HepG2 (cell line): Measurements from ENCODE around the gene KRT17. TPM values are rescaled to one million over a fixed set of nuclear protein-coding genes. Genes with fewer than 3 reads are reported as not detected.

Source experiments
- BORCS8-MEF2B ChIP-seq: sonication (generic); formaldehyde crosslinking; IDR thresholded peaks from 2 replicates; pipeline ENCODE4 v1.8.0; 2022; ENCODE audit warnings: mild to moderate bottlenecking, missing genetic modification reagents
- DNMT3B ChIP-seq: conservative IDR thresholded peaks from 2 replicates; pipeline ENCODE4 v1.6.1; 2016; ENCODE audit warnings: missing biosample characterization, control low read depth
- GATAD2A ChIP-seq: IDR thresholded peaks from 2 replicates; pipeline ENCODE4 v1.6.1; 2016
- HDAC2 ChIP-seq: sonication (generic); formaldehyde crosslinking; IDR thresholded peaks from 2 replicates; pipeline ENCODE4 v1.4.0; 2020; ENCODE audit warnings: missing genetic modification reagents
- HMGA1 ChIP-seq: sonication (generic); formaldehyde crosslinking; conservative IDR thresholded peaks from 2 replicates; pipeline ENCODE4 v1.4.0; 2020; ENCODE audit warnings: missing genetic modification reagents
- HNF4A ChIP-seq: sonication (generic); formaldehyde crosslinking; IDR thresholded peaks from 2 replicates; pipeline ENCODE4 v1.4.0; 2020; ENCODE audit warnings: missing genetic modification reagents
- HNRNPUL1 ChIP-seq: fragments of 200-400 bp; formaldehyde crosslinking; IDR thresholded peaks from 2 replicates; pipeline ENCODE4 v1.6.1; 2017; ENCODE audit warnings: low read depth, mild to moderate bottlenecking, low read length, moderate library complexity
- HOXA3 ChIP-seq: sonication (generic); formaldehyde crosslinking; IDR thresholded peaks from 2 replicates; pipeline ENCODE4 v1.5.0; 2020; ENCODE audit warnings: missing genetic modification reagents
- KDM4B ChIP-seq: sonication (generic); formaldehyde crosslinking; IDR thresholded peaks from 2 replicates; pipeline ENCODE4 v1.4.0; 2020; ENCODE audit warnings: missing genetic modification reagents
- MED1 ChIP-seq: sonication (generic); formaldehyde crosslinking; IDR thresholded peaks from 2 replicates; pipeline ENCODE4 v1.4.0; 2020; ENCODE audit warnings: missing genetic modification reagents
- MXI1 ChIP-seq: IDR thresholded peaks from 3 replicates; pipeline ENCODE4 v1.6.1; 2012; ENCODE audit warnings: low read depth, low read length, inconsistent platforms, borderline replicate concordance
- POLR2AphosphoS5 ChIP-seq: IDR thresholded peaks from 2 replicates; pipeline ENCODE4 v1.6.1; 2012; ENCODE audit warnings: low read depth, low read length
- RFX3 ChIP-seq: IDR thresholded peaks from 2 replicates; pipeline ENCODE4 v1.6.1; 2016; ENCODE audit warnings: missing biosample characterization, missing genetic modification reagents
- SALL2 ChIP-seq: sonication (generic); formaldehyde crosslinking; IDR thresholded peaks from 2 replicates; pipeline ENCODE4 v1.8.1; 2023; ENCODE audit warnings: mild to moderate bottlenecking, missing genetic modification reagents, inconsistent platforms
- SSRP1 ChIP-seq: IDR thresholded peaks from 2 replicates; pipeline ENCODE4 v1.6.1; 2016; ENCODE audit warnings: control low read depth
- YEATS4 ChIP-seq: sonication (generic); formaldehyde crosslinking; IDR thresholded peaks from 2 replicates; pipeline ENCODE4 v1.4.0; 2020; ENCODE audit warnings: missing genetic modification reagents, borderline replicate concordance
- ZMYM3 ChIP-seq: sonication (generic); formaldehyde crosslinking; IDR thresholded peaks from 2 replicates; pipeline ENCODE4 v1.5.1; 2020; ENCODE audit warnings: mild to moderate bottlenecking, missing genetic modification reagents
- ZNF225 ChIP-seq: sonication (generic); formaldehyde crosslinking; IDR thresholded peaks from 2 replicates; pipeline ENCODE4 v1.4.0; 2020; ENCODE audit warnings: mild to moderate bottlenecking, missing genetic modification reagents
- ZNF282 ChIP-seq: fragments of 450-650 bp; IDR thresholded peaks from 2 replicates; pipeline ENCODE4 v1.6.1; 2018; ENCODE audit not compliant: partially characterized antibody
- ZNF317 ChIP-seq: sonication (generic); formaldehyde crosslinking; IDR thresholded peaks from 2 replicates; pipeline ENCODE4 v1.5.0; 2020; ENCODE audit warnings: mild to moderate bottlenecking, missing genetic modification reagents
- ZNF496 ChIP-seq: sonication (generic); formaldehyde crosslinking; IDR thresholded peaks from 2 replicates; pipeline ENCODE4 v1.8.1; 2023; ENCODE audit warnings: mild to moderate bottlenecking, moderate library complexity, missing genetic modification reagents; ENCODE audit not compliant: insufficient replicate concordance
- ZNF567 ChIP-seq: sonication (generic); formaldehyde crosslinking; IDR thresholded peaks from 2 replicates; pipeline ENCODE4 v1.8.1; 2023; ENCODE audit warnings: mild to moderate bottlenecking, missing genetic modification reagents, borderline replicate concordance
- ZNF724P ChIP-seq: sonication (generic); formaldehyde crosslinking; IDR thresholded peaks from 2 replicates; pipeline ENCODE4 v1.8.0; 2022; ENCODE audit warnings: missing genetic modification reagents, borderline replicate concordance
- ZSCAN31 ChIP-seq: sonication (generic); formaldehyde crosslinking; IDR thresholded peaks from 2 replicates; pipeline ENCODE4 v1.5.0; 2020; ENCODE audit warnings: low read depth, mild to moderate bottlenecking, missing genetic modification reagents
- polyA plus RNA-seq, 8 experiments: library from polyadenylated mRNA; depleted of rRNA in 3 of 8; stranded (reverse) in 7 of 8; unstranded in 1 of 8; fragments of >200 nt; fragmentation: Illumina TruSeq in 4 of 8; extraction: Trizol in 4 of 8; gene quantifications; 2 replicates each; pipeline versions ENCODE4 v1.2.1 to v1.2.3, GENCODE V29; 2011 to 2016; ENCODE audit warnings: low read depth in 4 of 8, missing spikeins in 1 of 8, mixed read lengths in 1 of 8; ENCODE audit not compliant: insufficient read depth in 1 of 8
- total RNA-seq, 5 experiments: library from RNA; depleted of rRNA; stranded (reverse); fragments of >200 nt; fragmentation: Illumina TruSeq; extraction: Trizol; gene quantifications; 2 replicates each; pipeline ENCODE4 v1.2.3, GENCODE V29; 2016; ENCODE audit warnings: low read depth in 1 of 5
- TF ChIP-seq, protein P1 (sequence below): sonication (generic); formaldehyde crosslinking; IDR thresholded peaks from 2 replicates; pipeline ENCODE4 v1.5.1; 2020; ENCODE audit warnings: missing genetic modification reagents, mild to moderate bottlenecking, borderline replicate concordance
- TF ChIP-seq, protein P2 (sequence below): sonication (generic); formaldehyde crosslinking; IDR thresholded peaks from 2 replicates; pipeline ENCODE4 v1.8.0; 2022; ENCODE audit warnings: missing genetic modification reagents, mild to moderate bottlenecking, borderline replicate concordance
- TF ChIP-seq, protein P3 (sequence below): sonication (generic); formaldehyde crosslinking; IDR thresholded peaks from 2 replicates; pipeline ENCODE4 v1.4.0; 2020; ENCODE audit warnings: missing genetic modification reagents

The KRT17 gene
- total and polyA plus RNA-seq, 2 of the 13 experiments (the other 11 are each of a cell fraction or from before 2014, with no cell fraction given): 0.38 to 0.82 TPM

DNA sequence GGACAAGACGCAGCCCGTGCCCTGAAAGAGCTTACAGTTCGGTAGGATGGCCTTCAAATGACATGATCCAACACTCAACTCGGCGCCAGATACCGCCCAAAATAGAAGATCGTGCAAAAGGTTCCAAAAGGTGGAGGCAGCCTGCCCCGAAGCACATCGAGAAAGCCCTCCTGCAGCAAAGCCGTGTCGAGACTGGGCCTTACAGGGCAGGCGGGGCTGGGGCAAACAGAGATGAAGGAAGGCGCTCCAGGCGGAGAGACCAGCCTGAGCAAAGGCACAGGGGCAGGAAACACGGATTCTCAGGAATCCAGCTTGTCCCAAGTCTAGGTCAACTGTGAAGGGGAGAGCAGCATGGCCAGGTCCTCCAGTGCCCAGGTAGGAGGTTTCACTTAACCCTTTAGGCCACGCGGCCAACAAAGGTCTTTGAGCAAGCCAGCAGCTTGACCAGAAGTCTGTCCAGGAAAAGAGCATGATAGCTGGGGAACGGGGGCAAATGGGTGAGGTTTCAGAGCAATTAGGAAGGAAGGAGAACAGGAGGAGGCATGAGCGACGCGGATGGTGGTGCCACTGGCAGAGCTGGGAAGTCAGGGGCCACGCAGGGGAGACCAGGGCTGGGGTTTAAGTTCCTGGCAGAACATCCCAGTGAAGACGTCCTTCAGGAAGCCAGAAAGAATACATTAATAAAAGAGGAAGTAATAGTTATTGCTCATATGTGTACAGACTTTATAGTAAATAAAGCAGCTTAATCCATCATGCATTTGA lies 43.1 kb upstream of the KRT17 start (continued):
- TF ChIP-seq HNRNPUL1 (no peak), ZNF567 (peak; percentile 97; the same call in 1 of the 2 replicates), ZNF225 (CRISPR knock-in tag) (peak; percentile 10; the same call in 1 of the 2 replicates), DNMT3B (CRISPR knock-in tag) (0 out of 2 replicates have a peak, but pooled peaks have one; percentile 20), HDAC2 (peak; percentile 13; the same call in 1 of the 2 replicates), ZSCAN31 (CRISPR knock-in tag) (peak; percentile 47; the same call in 1 of the 2 replicates), GATAD2A (peak; percentile 13), HMGA1 (CRISPR knock-in tag) (no peak), YEATS4 (peak; percentile 25; the same call in 1 of the 2 replicates), ZNF724P (CRISPR knock-in tag) (no peak), MED1 (peak; percentile 12; the same call in 1 of the 2 replicates), KDM4B (no peak), SSRP1 (CRISPR knock-in tag) (no peak), ZMYM3 (CRISPR knock-in tag) (no peak), HOXA3 (0 out of 2 replicates have a peak, but pooled peaks have one; percentile 20), HNF4A (CRISPR knock-in tag) (0 out of 2 replicates have a peak, but pooled peaks have one; percentile 2), MXI1 (no peak), POLR2AphosphoS5 (no peak), ZNF317 (CRISPR knock-in tag) (0 out of 2 replicates have a peak, but pooled peaks have one; percentile 3), SALL2 (CRISPR knock-in tag) (peak; percentile 92; the same call in 1 of the 2 replicates), ZNF496 (CRISPR knock-in tag) (no peak), ZNF282 (no peak), BORCS8-MEF2B (CRISPR knock-in tag) (peak; percentile 65; the same call in 1 of the 2 replicates), RFX3 (no peak)
- TF ChIP-seq, protein P1, sequence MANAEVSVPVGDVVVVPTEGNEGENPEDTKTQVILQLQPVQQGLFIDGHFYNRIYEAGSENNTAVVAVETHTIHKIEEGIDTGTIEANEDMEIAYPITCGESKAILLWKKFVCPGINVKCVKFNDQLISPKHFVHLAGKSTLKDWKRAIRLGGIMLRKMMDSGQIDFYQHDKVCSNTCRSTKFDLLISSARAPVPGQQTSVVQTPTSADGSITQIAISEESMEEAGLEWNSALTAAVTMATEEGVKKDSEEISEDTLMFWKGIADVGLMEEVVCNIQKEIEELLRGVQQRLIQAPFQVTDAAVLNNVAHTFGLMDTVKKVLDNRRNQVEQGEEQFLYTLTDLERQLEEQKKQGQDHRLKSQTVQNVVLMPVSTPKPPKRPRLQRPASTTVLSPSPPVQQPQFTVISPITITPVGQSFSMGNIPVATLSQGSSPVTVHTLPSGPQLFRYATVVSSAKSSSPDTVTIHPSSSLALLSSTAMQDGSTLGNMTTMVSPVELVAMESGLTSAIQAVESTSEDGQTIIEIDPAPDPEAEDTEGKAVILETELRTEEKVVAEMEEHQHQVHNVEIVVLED (CRISPR knock-in tag): peak; percentile 9; the same call in 1 of the 2 replicates
- TF ChIP-seq, protein P2, sequence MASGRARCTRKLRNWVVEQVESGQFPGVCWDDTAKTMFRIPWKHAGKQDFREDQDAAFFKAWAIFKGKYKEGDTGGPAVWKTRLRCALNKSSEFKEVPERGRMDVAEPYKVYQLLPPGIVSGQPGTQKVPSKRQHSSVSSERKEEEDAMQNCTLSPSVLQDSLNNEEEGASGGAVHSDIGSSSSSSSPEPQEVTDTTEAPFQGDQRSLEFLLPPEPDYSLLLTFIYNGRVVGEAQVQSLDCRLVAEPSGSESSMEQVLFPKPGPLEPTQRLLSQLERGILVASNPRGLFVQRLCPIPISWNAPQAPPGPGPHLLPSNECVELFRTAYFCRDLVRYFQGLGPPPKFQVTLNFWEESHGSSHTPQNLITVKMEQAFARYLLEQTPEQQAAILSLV (CRISPR knock-in tag): no peak
- TF ChIP-seq, protein P3, sequence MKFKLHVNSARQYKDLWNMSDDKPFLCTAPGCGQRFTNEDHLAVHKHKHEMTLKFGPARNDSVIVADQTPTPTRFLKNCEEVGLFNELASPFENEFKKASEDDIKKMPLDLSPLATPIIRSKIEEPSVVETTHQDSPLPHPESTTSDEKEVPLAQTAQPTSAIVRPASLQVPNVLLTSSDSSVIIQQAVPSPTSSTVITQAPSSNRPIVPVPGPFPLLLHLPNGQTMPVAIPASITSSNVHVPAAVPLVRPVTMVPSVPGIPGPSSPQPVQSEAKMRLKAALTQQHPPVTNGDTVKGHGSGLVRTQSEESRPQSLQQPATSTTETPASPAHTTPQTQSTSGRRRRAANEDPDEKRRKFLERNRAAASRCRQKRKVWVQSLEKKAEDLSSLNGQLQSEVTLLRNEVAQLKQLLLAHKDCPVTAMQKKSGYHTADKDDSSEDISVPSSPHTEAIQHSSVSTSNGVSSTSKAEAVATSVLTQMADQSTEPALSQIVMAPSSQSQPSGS (CRISPR knock-in tag): no peak
